Measurements from ENCODE around the gene CFAP299. TPM values are rescaled to one million over a fixed set of nuclear protein-coding genes. Genes with fewer than 3 reads are reported as not detected.

CFAP299 gene
- total and polyA plus RNA-seq, 9 of the 15 experiments (the other 6 are each of a cell fraction or from before 2014, with no cell fraction given), result 0.09 to 3.0 (median 0.76) TPM

DNA sequence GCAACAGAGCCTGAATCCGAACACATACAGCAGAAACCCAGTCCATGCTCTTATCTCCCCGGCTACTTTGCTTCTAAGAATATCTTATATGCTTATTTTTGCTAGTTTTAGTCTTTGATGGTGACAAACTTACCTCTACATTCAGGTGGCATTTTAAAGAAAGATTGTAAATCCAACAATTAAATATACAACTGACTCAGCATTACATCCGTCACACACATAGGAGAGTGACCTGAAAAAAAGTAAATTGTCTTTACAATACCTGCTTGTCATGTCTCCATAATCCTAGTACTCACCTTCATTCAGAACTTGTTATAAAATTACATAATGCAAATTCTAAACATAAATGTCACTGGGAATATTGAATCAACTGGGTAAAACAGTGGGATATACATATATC, 664.4 kb downstream of the CFAP299 start:
- no peak for DNase-seq (ENCODE audit: extremely low read depth in 1 of 4, low spot score in 3 of 4)
- H3K4me1 ChIP-seq (replicated peaks in 1 of 2; ENCODE audit: control insufficient read depth in 2 of 2, insufficient read depth in 2 of 2, low read length in 2 of 2), result no peaks in the 10 kb centered on the region
- POLR2A ChIA-PET, result no interaction called here
- H3K4me2 ChIP-seq (ENCODE audit: insufficient read depth, low read length), result no peak overlapping the region
- 0% methylated on average over 3 of the region's 3 CpGs for WGBS (ENCODE audit: insufficient coverage, low coverage, missing lambda C conversion rate)
- CTCF ChIA-PET (ENCODE audit: low intra/inter-chr PET ratio), result no interaction called here
- no peak for FAIRE-seq
- no peak overlapping the region for H3K27ac ChIP-seq (ENCODE audit: extremely low read depth, low read depth, low read length)
- no peak overlapping the region for H3K9ac ChIP-seq (ENCODE audit: insufficient read depth in 1 of 2, low read depth in 2 of 2, low read length in 2 of 2)
- no peaks in the 10 kb centered on the region for H3K79me2 ChIP-seq (ENCODE audit: control insufficient read depth, insufficient read depth, low read length)
- intact Hi-C loops (cut with micrococcal nuclease), result no loop called here
- in situ Hi-C loops (cut with MboI), result no loop called here
- no peak overlapping the region for H3K4me3 ChIP-seq
- H2AFZ ChIP-seq (ENCODE audit: low read depth, low read length), result no peak overlapping the region
- ATAC-seq, result no peak
- H4K20me1 ChIP-seq (replicated peaks; ENCODE audit: control insufficient read depth, insufficient read depth, low read length), result no peaks in the 10 kb centered on the region
- BruUV-seq (replicated peaks), result no TSS peak
- H3K27me3 ChIP-seq (ENCODE audit: control insufficient read depth in 2 of 2, insufficient read depth in 2 of 2, low read length in 2 of 2), result no peaks in the 10 kb centered on the region
- H3K9me3 ChIP-seq (replicated peaks; ENCODE audit: control insufficient read depth, insufficient read depth, low read depth, low read length), result no peaks in the 10 kb centered on the region
- no peaks in the 10 kb centered on the region for H3K9me1 ChIP-seq (ENCODE audit: control insufficient read depth, insufficient read depth, low read length)
- TF ChIP-seq ZNF316 (IDR thresholded peaks at IDR 0.05) (peak; percentile 55; the same call in 1 of the 2 replicates), MTA3 (IDR thresholded peaks at IDR 0.05; ENCODE audit: borderline replicate concordance) (no peak)
- H3K36me3 ChIP-seq (ENCODE audit: control insufficient read depth, insufficient read depth, low read length), result no peaks in the 10 kb centered on the region

DNA sequence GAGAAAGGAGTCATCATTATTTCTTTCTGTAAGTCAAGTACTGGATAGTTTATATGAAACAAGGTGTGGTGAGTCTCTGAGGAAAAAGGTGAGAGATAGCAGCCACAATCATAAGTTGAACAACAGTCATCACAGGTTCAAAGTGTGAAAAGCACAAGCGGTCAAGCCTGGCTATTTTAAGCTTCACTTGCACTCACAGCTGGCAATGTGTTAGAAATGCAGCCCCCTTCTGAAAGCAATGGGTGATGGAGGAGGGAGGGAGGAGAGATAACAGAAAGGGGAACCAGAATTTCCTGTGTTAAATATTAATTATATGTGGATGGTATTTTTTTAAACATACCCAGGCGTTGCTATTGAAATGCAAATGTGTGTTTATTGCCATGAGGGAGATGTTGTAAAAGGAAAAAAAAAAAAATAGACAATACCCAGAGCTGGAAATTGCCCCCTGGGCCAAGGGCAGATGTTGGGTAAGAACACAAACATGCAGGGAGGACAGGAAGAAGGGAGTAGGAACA, 668.1 kb downstream of the CFAP299 start:
- no peak overlapping the region for H3K4me3 ChIP-seq
- H3K79me2 ChIP-seq (ENCODE audit: control insufficient read depth, insufficient read depth, low read length), result no peaks in the 10 kb centered on the region
- H4K20me1 ChIP-seq (replicated peaks; ENCODE audit: control insufficient read depth, insufficient read depth, low read length), result no peaks in the 10 kb centered on the region
- in situ Hi-C loops (cut with MboI), result no loop called here
- H3K9me3 ChIP-seq (replicated peaks; ENCODE audit: control insufficient read depth, insufficient read depth, low read depth, low read length), result no peaks in the 10 kb centered on the region
- no peaks in the 10 kb centered on the region for H3K36me3 ChIP-seq (ENCODE audit: control insufficient read depth, insufficient read depth, low read length)
- FAIRE-seq (no peak), ATAC-seq (no peak), DNase-seq (ENCODE audit: extremely low read depth in 1 of 4, low spot score in 3 of 4) (no peak)
- 0% methylated on average over 2 of the region's 2 CpGs for WGBS (ENCODE audit: insufficient coverage, low coverage, missing lambda C conversion rate)
- H3K9ac ChIP-seq (ENCODE audit: insufficient read depth in 1 of 2, low read depth in 2 of 2, low read length in 2 of 2), result no peak overlapping the region
- H3K4me1 ChIP-seq (replicated peaks in 1 of 2; ENCODE audit: control insufficient read depth in 2 of 2, insufficient read depth in 2 of 2, low read length in 2 of 2), result no peaks in the 10 kb centered on the region
- intact Hi-C loops (cut with micrococcal nuclease), result no loop called here
- POLR2A ChIA-PET, result no interaction called here
- no TSS peak for BruUV-seq (replicated peaks)
- no peaks in the 10 kb centered on the region for H3K9me1 ChIP-seq (ENCODE audit: control insufficient read depth, insufficient read depth, low read length)
- H3K4me2 ChIP-seq (ENCODE audit: insufficient read depth, low read length), result no peak overlapping the region
- CTCF ChIA-PET (ENCODE audit: low intra/inter-chr PET ratio), result no interaction called here
- no peak overlapping the region for H3K27ac ChIP-seq (ENCODE audit: extremely low read depth, low read depth, low read length)
- H3K27me3 ChIP-seq (ENCODE audit: control insufficient read depth in 2 of 2, insufficient read depth in 2 of 2, low read length in 2 of 2), result no peaks in the 10 kb centered on the region
- no peak overlapping the region for H2AFZ ChIP-seq (ENCODE audit: low read depth, low read length)
- TF ChIP-seq USF1 (CRISPR knock-in tag; IDR thresholded peaks at IDR 0.05) (no peak), MYNN (IDR thresholded peaks at IDR 0.05) (no peak), MYNN (CRISPR knock-in tag; IDR thresholded peaks at IDR 0.05) (no peak), ZNF518B (CRISPR knock-in tag; IDR thresholded peaks at IDR 0.05) (no peak), ZNF277 (CRISPR knock-in tag; IDR thresholded peaks at IDR 0.05; ENCODE audit: borderline replicate concordance) (no peak), EHMT2 (IDR thresholded peaks at IDR 0.05) (no peak)
- TF ChIP-seq, protein P1, sequence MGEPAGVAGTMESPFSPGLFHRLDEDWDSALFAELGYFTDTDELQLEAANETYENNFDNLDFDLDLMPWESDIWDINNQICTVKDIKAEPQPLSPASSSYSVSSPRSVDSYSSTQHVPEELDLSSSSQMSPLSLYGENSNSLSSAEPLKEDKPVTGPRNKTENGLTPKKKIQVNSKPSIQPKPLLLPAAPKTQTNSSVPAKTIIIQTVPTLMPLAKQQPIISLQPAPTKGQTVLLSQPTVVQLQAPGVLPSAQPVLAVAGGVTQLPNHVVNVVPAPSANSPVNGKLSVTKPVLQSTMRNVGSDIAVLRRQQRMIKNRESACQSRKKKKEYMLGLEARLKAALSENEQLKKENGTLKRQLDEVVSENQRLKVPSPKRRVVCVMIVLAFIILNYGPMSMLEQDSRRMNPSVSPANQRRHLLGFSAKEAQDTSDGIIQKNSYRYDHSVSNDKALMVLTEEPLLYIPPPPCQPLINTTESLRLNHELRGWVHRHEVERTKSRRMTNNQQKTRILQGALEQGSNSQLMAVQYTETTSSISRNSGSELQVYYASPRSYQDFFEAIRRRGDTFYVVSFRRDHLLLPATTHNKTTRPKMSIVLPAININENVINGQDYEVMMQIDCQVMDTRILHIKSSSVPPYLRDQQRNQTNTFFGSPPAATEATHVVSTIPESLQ (CRISPR knock-in tag; IDR thresholded peaks at IDR 0.05), result no peak

All from K562 (cell line).